Measurements from ENCODE around the gene FGD4.

- no peak for TF ChIP-seq FOXM1 (IDR thresholded peaks at IDR 0.05; ENCODE audit: borderline replicate concordance, low read depth)
- TF ChIP-seq ZBTB7A (IDR thresholded peaks at IDR 0.05; ENCODE audit: low read depth) = no peak
- no peak for TF ChIP-seq EP300 (IDR thresholded peaks at IDR 0.05; ENCODE audit: borderline replicate concordance)
- TF ChIP-seq MAX (IDR thresholded peaks at IDR 0.05) = no peak
- TF ChIP-seq EGR1 (IDR thresholded peaks at IDR 0.05) = no peak
- no peak for TF ChIP-seq TAF1 (IDR thresholded peaks at IDR 0.05; ENCODE audit: low read depth)
- TF ChIP-seq USF1 (IDR thresholded peaks at IDR 0.05) = no peak
- no peak for TF ChIP-seq RAD21 (IDR thresholded peaks at IDR 0.05; ENCODE audit: low read depth)
- no peak for TF ChIP-seq YY1 (IDR thresholded peaks at IDR 0.05; ENCODE audit: low read depth)
- TF ChIP-seq TEAD4 (IDR thresholded peaks at IDR 0.05) = no peak
- TF ChIP-seq, protein P1, sequence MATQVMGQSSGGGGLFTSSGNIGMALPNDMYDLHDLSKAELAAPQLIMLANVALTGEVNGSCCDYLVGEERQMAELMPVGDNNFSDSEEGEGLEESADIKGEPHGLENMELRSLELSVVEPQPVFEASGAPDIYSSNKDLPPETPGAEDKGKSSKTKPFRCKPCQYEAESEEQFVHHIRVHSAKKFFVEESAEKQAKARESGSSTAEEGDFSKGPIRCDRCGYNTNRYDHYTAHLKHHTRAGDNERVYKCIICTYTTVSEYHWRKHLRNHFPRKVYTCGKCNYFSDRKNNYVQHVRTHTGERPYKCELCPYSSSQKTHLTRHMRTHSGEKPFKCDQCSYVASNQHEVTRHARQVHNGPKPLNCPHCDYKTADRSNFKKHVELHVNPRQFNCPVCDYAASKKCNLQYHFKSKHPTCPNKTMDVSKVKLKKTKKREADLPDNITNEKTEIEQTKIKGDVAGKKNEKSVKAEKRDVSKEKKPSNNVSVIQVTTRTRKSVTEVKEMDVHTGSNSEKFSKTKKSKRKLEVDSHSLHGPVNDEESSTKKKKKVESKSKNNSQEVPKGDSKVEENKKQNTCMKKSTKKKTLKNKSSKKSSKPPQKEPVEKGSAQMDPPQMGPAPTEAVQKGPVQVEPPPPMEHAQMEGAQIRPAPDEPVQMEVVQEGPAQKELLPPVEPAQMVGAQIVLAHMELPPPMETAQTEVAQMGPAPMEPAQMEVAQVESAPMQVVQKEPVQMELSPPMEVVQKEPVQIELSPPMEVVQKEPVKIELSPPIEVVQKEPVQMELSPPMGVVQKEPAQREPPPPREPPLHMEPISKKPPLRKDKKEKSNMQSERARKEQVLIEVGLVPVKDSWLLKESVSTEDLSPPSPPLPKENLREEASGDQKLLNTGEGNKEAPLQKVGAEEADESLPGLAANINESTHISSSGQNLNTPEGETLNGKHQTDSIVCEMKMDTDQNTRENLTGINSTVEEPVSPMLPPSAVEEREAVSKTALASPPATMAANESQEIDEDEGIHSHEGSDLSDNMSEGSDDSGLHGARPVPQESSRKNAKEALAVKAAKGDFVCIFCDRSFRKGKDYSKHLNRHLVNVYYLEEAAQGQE (IDR thresholded peaks at IDR 0.05; ENCODE audit: low read depth) = no peak
- TF ChIP-seq TCF12 (IDR thresholded peaks at IDR 0.05; ENCODE audit: low read depth) = no peak
Observed at GRCh38 chr12:32413412-32413811, 14.1 kb downstream of the FGD4 start.
